Measurements from ENCODE around the gene AKR1C2.
"Not testable (repeated sequence)": the region's sequence is repeated elsewhere in the genome, so short reads cannot be mapped to it uniquely, and the experiment has no call there.

The AKR1C2 gene

DNA sequence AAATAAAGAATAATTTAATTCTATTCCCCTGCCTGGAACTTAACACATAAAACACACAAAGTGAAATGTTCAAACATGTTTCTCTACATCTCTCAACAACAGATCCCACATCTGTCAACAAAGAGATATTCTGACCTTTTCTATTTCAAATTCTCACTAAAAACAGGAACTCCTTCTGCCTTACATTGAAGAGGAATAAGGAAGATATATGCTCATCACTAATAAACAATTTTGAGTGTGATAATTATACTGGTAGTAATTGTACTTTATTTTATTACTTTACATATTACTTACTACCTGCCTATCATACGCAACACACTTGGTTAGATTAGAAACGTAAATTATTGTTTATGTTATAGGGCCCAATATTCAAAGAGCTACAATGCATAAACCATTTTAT lies 13.4 kb downstream of the AKR1C2 start:
- no peak for DNase-seq (ENCODE audit: low read depth in 3 of 3)

DNA sequence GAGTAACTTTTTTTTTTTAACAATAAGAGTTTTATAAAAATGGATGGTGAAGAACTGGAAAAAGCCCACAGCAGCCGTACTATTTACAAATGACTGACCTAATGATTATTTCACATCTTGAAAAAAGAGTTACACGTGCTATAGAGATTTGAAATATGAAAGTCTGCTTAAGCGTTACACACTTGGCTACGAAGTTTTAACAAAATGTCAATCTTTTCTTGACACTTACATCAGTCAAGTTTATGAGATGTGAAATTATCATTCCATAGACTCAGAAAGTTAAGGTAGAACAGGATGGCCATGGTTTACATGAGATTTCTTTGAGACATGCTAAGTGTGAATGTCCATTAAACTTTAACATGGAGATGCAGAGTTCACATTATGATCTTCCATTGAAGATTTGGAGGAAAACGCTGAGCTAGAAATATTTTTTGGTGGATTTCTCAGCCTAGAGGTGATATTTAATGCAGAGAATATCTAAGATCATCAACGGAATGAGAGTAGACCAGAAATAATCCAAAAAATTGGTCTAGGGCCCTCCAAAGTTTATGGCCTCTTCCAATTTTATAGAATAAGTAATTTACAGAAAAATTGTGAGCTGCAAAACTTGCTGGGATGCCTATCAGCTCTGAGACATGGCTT lies 15.5 kb downstream of the AKR1C2 start:
- DNase-seq (ENCODE audit: low read depth in 3 of 3): not testable (repeated sequence)

DNA sequence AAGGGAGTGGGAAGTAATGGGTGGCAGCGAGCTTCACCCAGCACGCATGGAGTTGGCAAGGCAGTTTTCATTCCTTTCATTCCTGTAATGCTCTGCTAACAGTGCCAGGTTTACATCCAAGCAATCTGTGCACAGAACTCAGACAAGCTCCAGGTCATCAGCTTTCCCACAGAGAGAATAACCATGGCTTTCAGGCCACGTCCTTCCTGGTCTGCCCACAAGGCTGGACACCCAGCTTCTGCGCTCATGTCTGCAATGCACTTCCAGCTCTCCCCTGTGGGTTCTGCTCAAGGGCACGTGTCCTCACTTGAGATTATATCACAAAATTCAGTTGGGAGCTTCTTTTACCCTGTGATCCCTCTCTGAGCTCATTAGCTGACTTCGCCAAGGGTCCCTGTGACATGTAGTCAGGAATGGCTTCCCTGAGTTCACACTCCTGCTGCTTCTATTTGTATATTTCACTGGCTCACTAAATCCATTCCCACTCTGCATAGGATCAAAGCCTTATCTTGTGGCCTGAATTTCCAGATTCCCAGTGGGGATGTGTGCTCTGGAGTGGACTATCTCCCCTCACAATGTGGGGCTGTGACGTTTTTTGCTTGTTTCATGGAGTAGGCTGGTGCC lies 18.6 kb downstream of the AKR1C2 start:
- DNase-seq (ENCODE audit: low read depth in 3 of 3): no peak

DNA sequence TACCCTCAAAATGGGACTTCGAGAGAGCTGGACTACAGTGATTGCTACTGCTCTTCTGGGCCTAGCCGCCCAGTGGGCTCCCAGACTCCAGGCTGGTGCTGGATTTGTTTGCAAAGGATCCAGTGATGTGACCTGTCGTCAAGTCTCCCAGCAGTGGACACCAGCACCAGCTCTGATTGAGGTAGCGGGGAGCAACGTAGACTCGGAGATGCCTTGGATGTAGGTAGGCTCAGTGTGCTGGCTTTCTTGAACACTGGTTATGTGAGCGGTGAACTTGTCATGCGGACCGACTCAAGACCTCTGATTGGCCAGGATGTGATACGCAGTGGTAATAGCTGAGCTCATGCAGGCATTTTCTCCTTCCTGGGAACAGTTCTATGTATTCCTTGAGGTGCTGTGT lies 19.4 kb downstream of the AKR1C2 start:
- DNase-seq (ENCODE audit: low read depth in 3 of 3): no peak

DNA sequence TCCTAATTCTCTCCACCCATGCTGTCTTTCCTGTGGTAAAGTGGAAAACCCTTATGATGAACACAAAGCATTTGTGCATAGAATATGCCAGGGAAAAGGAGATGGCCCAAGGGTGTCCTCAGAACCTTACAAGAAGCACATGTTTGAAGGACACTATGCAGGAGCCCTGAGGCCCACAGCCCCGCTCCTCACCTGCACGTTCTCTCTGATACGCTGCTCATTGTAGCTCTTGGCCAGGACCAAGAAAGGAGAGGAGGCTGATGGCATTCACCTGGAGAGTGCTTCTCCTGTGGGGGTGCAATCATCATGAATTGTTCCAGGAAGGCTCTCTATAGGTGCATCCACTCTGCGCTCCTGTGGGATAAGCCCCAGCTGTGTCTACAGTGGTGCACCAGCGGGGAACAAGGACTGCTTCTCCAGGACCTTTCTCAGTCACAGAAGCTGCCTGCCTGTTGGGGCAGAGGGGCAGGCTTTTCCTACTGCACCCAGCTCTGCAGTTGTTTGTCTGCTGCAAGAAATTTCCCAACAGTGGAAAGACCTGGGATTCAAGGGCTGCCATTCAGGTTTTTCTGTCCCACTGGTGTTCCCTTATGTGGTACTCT lies 19.9 kb downstream of the AKR1C2 start:
- DNase-seq (ENCODE audit: low read depth in 3 of 3): no peak

DNA sequence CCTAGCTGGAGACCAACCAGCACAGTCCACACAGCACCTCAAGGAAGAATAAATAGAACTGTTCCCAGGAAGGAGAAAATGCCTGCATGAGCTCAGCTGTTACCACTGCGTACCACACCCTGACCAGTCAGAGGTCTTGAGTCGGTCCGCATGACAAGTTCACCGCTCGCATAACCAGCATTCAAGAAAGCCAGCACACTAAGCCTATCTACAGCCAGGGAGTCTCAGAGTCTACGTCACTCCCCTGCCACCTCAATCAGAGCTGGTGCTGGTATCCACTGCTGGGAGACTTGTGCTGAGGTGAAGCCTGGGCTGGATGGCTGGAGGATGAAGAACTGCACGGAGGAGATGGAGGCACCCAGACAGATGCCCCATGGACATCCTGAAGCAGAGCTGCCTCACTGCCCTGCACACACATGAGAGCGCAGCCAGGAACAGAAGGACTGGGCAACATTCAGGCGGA lies 20.9 kb downstream of the AKR1C2 start:
- DNase-seq (ENCODE audit: low read depth in 3 of 3): no peak

DNA sequence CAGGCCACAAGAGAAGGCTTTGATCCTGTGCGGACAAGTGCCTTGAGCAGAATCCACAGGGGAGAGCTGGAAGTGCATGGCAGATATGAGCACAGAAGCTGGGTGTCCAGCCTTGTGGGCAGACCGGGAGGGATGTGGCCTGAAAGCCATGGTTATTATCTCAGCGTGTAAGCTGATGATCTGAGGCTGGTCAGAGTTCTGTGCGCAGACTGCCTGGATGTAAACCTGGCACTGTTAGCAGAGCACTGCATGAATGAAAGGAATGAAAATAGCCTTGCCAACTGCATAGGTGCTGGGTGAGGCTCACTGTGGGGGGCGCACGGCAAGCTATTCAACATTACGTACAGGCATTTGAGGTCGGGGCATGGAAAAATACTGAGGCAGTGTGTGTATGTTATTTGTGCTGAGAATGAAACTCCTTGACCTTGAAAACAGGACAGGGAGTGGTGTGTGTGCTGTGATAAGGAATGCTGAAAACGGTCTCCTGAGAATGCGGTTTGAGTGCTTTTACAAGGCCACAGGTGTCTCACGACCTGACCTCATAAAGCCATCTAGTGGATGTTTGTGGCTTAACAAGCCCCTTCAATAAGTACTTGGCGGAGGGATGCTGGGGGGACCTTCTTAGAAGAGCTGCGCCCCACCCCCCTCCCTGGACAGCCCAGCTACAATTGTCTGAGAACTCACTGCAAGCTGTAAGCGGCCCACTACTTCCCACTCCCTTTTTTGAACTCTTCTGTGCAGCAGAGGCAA lies 21.8 kb downstream of the AKR1C2 start:
- DNase-seq (ENCODE audit: low read depth in 3 of 3): no peak

DNA sequence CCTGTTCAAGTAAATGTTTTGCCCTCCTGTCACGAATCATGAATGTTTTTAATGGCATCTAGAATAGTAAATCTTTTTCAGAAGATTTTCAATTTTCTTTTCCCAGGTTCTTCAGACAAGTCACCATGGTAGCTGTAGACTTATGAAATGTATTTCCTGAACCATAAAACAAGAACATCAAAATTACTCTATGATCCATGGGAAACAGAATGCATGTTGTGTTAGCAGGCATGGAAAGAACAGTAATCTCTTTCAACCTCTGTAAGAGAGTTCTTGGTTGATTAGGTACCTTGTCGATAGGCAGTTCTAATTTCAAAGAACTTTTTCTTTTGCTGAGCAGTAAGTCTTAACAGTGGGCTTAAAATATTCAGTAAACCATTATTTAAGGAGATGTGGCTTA lies 22.9 kb downstream of the AKR1C2 start:
- DNase-seq (ENCODE audit: low read depth in 3 of 3): no peak

DNA sequence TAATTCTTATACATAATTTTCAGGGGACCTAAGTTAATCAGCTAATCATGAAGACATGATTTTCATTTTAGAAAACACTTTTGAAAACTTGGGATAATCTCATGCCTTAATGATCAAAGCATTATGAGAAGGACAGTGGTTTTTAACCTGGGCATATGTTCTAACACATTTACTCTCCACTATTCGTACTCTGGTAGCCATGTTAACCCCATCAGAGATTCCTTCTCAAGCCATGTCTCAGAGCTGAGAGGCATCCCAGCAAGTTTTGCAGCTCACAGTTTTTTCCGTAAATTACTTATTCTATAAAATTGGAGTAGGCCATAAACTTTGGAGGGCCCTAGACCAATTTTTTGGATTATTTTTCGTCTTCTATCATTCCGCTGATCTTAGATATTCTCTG lies 24.8 kb downstream of the AKR1C2 start:
- DNase-seq (ENCODE audit: low read depth in 3 of 3): no peak

DNA sequence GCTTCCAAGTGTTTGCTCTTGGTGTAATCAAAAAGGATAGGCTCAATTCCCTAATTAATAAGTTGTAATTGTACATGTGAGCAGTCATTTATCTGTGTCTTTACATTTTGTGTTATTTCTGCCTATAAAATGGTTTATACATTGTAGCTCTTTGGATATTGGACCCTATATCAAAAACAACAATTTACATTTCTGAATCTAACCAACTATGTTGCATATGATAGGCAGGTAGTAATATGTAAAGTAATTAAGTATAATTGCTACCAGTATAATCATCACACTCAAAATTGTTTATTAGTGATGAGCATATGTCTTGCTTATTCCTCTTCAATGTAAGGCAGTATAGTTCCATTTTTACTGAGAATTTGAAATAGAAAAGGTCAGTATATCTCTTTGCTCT lies 26.6 kb downstream of the AKR1C2 start:
- DNase-seq (ENCODE audit: low read depth in 3 of 3): no peak

DNA sequence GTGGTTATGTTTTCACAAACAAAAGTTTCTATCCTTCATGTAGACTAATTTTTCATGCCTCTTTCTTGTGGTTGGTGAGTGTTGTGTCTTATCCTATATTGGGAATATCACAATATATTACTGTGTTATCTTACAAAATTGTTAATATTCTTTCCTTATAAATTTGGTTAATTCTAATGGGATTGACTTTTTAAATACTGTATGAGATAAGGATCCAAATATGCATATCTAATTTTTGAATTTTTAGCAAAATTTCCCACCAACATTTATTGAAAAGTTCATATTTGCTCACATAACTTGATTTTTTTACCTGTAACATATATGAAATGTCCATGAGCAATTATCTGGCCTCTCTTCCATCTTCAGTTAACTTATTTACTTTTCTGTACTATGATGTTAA lies 29.3 kb downstream of the AKR1C2 start:
- DNase-seq (ENCODE audit: low read depth in 3 of 3): not testable (repeated sequence)

DNA sequence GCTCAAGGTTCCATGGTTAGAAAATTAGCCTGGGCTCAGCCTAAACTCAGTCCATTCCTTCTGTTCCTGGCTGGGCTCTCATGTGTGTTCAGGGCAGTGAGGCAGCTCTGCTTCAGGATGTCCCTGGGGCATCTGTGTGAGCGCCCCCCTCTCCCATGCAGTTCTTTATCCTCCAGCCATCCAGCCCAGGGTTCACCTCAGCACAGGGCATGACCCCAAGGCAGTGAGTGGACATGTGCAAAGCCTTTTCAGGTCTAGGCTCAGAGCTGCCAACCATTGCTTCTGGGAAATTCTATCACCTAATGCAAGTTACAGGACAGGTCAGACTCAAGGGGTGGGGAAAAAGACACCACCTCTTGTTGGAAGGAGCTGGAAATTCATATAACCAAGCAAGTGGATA lies 30.4 kb downstream of the AKR1C2 start:
- DNase-seq (ENCODE audit: low read depth in 3 of 3): not testable (repeated sequence)

DNA sequence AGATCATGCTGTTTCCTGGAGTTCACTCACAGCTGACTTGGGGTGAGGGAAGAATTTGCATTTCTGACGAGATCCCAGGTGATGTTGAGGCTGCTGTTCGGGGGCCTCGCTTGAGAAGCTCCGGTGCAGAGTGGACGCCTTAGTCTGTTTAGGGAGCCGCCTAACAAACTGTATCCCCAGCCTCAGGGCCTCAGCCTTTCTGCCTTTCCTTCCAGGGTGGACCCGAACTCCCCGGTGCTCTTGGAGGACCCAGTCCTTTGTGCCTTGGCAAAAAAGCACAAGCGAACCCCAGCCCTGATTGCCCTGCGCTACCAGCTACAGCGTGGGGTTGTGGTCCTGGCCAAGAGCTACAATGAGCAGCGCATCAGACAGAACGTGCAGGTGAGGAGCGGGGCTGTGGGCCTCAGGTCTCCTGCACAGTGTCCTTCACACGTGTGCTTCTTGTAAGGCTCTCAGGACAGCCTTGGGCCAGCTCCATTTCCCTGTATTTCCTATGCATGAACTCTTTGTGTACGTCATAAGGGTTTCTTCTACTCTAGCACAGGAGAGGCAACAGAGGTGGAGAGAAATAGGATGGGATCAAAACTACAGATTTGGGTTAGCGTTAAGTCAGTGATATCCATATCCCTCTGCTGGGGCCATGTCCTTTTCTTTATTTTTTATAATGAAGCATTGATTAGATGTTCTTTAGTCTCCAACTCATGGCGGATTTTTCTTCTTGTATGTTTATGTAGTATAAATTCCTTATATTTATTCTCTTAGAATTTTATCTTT lies 31.1 kb downstream of the AKR1C2 start:
- DNase-seq (ENCODE audit: low read depth in 3 of 3): not testable (repeated sequence)

DNA sequence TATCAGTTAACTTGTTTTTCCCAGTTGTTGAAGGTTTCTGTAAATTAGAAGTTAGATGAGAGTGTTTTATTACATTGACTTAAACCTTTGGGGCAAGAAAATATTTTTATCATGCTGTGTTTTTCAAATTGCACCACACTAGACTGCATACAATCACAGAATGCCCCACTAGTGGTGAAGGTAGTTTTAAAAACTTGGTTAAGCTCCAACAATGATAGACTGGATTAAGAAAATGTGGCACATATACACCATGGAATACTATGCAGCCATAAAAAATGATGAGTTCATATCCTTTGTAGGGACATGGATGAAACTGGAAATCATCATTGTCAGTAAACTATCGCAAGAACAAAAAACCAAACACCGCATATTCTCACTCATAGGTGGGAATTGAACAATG lies 33.3 kb downstream of the AKR1C2 start:
- not testable (repeated sequence) for DNase-seq (ENCODE audit: low read depth in 3 of 3)

DNA sequence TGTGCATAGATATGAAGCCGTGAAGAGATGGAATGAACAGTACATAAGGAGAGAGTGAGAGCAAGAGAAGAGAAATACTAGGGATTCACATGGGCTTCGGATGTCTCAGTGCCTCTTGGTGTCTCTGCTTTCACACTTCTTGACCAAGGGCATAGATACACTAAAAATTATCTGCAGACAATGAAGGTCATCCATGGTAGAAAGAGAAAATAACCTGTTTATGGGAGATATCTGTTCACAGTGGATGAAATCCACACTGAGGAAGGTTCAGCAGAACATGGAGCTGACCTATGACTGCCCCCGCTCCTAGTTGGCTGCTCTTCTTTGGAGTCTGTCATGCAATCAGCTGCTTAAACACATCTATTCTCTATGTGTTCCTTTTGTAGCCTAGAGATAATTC lies 34.4 kb downstream of the AKR1C2 start:
- DNase-seq (ENCODE audit: low read depth in 3 of 3): not testable (repeated sequence)

DNA sequence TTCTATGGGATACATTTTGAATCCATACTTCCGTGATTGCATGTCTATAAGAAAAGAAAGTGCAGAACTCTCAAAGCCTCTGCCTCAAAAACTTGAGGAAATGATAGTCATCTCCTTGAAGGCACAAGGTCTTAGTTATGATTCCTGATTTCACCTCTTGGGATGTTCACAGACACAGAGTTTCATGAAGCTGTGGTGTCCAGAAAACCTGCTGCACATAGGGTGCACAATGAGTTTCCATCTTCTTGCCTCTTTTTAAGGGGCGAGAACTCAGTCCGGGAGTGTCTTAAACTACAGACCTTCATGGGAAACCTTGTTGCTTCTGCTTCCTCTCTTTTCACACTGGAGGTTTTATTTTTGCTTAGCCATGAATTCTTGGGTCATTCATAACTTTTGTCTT lies 36.5 kb downstream of the AKR1C2 start:
- DNase-seq (ENCODE audit: low read depth in 3 of 3): not testable (repeated sequence)

DNA sequence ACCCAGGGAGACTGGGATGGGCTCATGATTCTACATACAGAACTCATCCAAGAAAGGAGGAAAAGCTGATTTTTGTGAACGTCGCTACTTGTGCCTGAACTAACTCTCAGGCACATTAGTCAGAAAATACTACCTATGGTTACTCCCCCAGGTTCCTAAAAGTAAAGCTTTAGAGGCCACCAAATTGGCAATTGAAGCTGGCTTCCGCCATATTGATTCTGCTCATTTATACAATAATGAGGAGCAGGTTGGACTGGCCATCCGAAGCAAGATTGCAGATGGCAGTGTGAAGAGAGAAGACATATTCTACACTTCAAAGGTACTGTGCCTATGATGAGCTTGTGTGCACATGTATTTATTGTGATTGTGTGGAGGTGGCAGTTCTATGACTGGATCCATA lies 37.9 kb downstream of the AKR1C2 start:
- not testable (repeated sequence) for DNase-seq (ENCODE audit: low read depth in 3 of 3)

DNA sequence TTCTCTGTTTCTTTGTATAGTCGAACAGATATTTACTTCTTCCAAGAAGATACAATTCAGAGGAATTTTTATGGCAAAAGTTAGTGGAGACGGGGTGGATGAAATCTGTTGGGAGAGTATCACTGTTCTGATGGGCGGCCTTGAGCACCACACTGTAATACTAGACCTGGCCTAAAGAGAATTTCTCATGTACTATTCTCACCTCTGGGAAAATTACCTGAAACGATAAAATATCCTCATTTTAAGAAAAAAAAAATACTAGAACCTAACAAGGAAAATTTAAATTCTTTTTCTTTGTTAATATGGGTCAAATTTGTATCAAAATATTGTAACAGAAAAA lies 39.9 kb downstream of the AKR1C2 start:
- not testable (repeated sequence) for DNase-seq (ENCODE audit: low read depth in 3 of 3)

DNA sequence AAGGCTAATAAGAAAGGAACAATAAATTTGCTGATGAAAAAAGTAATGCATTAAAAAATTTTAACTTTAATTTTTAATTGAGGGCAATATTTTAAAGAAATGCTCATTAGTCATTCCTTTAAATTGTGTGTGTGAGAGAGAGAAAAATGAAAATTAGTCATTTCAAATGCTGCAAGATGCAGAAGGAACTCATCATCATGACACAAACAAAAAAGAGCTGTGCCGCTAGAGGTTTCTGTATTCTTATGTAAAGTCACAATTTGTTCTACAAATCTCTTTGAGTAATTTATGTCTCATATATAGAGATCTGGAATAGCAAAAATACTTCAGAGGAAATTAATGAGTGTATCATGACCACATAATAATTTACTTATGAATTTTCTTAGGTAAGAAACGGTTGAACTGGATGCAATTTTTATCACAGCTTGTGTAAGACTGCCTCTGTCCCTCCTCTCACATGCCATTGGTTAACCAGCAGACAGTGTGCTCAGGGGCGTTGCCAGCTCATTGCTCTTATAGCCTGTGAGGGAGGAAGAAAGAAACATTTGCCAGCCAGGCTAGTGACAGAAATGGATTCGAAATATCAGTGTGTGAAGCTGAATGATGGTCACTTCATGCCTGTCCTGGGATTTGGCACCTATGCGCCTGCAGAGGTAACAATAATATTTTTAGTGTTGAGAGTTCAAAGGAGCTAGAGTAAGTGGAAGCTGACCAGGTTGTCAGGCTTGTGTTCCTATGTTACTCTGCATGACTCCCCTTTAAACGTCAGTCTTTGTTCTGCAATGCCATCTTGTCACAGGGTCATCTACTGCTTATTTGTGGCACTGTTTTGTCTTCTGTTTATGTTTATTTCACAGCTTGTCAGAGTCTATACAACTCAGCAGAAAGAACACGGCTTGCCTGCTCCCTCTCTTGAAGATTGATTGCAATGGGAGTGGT lies 40.5 kb downstream of the AKR1C2 start, which contains the start of gene AKR1C1:
Gene AKR1C1 (plus strand): TSS at position 540 of the 939 bp plus-strand sequence. CDS start 30 bp downstream, at position 570.
- DNase-seq (ENCODE audit: low read depth in 3 of 3): not testable (repeated sequence)

DNA sequence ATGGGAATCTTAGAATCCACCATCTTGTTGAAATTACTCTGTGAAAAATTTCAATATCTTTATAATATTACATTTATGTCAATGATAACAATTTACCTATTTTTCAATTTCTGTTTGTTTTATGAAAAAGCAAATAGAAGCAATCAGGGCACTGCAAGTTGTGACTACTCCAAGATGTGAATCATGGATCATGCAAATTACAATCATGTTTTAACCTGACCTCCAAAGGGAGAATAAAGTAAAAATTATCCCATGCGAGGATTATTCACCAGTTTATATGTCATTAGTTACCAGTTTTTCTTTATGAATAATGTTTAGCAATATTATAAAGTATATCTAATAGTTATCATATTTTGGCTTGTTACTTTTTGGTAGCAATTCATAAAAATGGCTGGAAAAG lies 41.3 kb downstream of the AKR1C2 start:
- DNase-seq (ENCODE audit: low read depth in 3 of 3): not testable (repeated sequence)

DNA sequence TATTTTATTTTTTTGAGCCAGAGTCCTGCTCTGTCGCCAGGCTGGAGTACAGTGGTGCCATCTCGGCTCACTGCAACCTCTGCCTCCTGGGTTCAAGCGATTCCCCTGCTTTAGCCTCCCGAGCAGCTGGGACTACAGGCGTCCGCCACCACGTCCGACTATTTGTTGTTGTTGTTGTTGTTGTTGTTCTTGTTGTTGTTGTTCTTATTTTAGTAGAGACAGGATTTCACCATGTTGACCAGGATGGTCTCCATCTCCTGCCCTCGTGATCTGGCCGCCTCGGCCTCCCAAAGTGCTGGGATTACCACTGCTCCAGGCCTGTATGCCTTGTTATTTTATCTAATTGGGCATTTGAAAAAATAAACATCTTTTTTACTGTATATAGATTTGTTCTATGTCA lies 42.1 kb downstream of the AKR1C2 start:
- not testable (repeated sequence) for DNase-seq (ENCODE audit: low read depth in 3 of 3)

Data from stimulated activated CD4-positive, alpha-beta T cell treated with anti-CD3 and anti-CD28 coated beads, TNF-alpha, amount 100 ng/mL, for 4 hours (primary cell).